AG09319 (cell line): ENCODE data around the gene PDZD4.

Experiments used
- DNase-seq: peaks from one replicate; pipeline ENCODE4 v3.0.0-alpha.2; 2010; ENCODE audit warnings: low read depth; ENCODE audit errors: extremely low read depth
- CTCF ChIP-seq: IDR thresholded peaks from 2 replicates; pipeline ENCODE4 v1.5.1; 2011; ENCODE audit warnings: low read depth, mild to moderate bottlenecking, inconsistent platforms, low read length, moderate library complexity

Gene PDZD4

GRCh38 chrX:153791104-153791852, 39.1 kb downstream of the PDZD4 start:
- DNase-seq, result no peak
- TF ChIP-seq CTCF, result no peak

- TF ChIP-seq CTCF, result no peak
- DNase-seq, result no peak
Observed at GRCh38 chrX:153789654-153790053, 40.7 kb downstream of the PDZD4 start.

GRCh38 chrX:153786669-153787068, 43.7 kb downstream of the PDZD4 start:
- TF ChIP-seq CTCF, result no peak
- no peak for DNase-seq

- no peak for TF ChIP-seq CTCF
- no peak for DNase-seq
Observed at GRCh38 chrX:153784325-153784967, 45.9 kb downstream of the PDZD4 start.

- TF ChIP-seq CTCF, result no peak
- no peak for DNase-seq
Observed at GRCh38 chrX:153783378-153784013, 46.8 kb downstream of the PDZD4 start.

GRCh38 chrX:153782871-153783270, 47.5 kb downstream of the PDZD4 start:
- DNase-seq, result no peak
- TF ChIP-seq CTCF, result no peak

- no peak for TF ChIP-seq CTCF
- no peak for DNase-seq
Observed at GRCh38 chrX:153782313-153782712, 48.0 kb downstream of the PDZD4 start.
